Measurements from ENCODE around the gene CD209.

- TF ChIP-seq EZH2 (IDR thresholded peaks at IDR 0.05): no peak
- no peak for TF ChIP-seq POLR2A (IDR thresholded peaks at IDR 0.05; ENCODE audit: borderline replicate concordance, extremely low read depth, insufficient read depth, insufficient read length)
These were observed 41.7 kb downstream of the CD209 start for GRCh38 chr19:7705387-7706187.

Data from HCT116 (cell line).